ENCODE results near the gene GHDC.
A peak's percentile ranks its signal among the peaks of the same experiment; 100 is the strongest.
"Not testable (repeated sequence)": the region's sequence is repeated elsewhere in the genome, so short reads cannot be mapped to it uniquely, and the experiment has no call there.

The GHDC gene, protein sequence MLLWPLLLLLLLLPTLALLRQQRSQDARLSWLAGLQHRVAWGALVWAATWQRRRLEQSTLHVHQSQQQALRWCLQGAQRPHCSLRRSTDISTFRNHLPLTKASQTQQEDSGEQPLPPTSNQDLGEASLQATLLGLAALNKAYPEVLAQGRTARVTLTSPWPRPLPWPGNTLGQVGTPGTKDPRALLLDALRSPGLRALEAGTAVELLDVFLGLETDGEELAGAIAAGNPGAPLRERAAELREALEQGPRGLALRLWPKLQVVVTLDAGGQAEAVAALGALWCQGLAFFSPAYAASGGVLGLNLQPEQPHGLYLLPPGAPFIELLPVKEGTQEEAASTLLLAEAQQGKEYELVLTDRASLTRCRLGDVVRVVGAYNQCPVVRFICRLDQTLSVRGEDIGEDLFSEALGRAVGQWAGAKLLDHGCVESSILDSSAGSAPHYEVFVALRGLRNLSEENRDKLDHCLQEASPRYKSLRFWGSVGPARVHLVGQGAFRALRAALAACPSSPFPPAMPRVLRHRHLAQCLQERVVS

DNA sequence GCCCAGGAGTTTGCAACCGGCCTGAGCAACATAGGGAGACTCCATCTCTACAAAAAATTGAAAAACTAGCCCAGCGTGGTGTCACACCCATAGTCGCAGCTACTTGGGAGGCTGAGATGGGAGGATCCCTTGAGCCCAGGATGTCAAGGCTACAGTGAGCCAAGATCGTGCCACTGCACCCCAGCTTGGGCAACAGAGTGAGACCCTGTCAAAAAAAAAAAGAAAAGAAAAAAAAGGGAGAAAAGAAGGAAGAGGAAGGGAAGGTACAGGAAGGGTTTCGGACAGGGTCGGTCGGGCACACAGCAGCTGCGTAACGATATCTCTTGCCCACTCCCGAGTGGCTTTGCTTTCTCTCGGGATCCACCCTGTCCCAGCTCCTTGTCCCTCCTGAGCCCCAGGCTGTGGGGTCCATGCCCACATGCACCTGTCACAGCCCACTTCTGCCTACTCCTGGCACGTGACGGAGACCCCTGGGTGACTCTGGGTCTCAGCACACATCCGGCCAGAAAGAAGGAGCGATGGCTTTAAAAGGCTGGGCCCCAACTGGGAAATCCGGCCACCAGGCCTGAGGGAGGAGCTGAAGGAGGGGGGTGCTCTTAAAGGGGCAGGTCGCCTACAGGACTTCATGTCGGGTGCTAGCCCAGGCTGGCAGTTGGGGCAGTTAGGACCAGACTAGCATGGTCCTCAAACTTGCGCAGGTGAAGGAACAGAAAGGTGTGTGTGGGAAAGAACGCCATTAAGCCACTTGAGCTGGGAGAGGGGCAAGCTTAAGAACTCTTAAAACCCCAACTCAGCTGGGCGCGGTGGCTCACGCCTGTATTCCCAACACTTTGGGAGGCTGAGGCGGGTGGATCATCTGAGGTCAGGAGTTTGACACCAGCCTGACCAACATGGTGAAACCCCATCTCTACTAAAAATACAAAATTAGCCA is at the start of gene GHDC:
TSS of gene GHDC (minus strand) at position 526 of the 931 bp plus-strand sequence. CDS start 913 bp downstream, outside the sequence.
- DNase-seq (ENCODE audit: low read depth in 2 of 2), result peak; percentile 66 to 72

DNA sequence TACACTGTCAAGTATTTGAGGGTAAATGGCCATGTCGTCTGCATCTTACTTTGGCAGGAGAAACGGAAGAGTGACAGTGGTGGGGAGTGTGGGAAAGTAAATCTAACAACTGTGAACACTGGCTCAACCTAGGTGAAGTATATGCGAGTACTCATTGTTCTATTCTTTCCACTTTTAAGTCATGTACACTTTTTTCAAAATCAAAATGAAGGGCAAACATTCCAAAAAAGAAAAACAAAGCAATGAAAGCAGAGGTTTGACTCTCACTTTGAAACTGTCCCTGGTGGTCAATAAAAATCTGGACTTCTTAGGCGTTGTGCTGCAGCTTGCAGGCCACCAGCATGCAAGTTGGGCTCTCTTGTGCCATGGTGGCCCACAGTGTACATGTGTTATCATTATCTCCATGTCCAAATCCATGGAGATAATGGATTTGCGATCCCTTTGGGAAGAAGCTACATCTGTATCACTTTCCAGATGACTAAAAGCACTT is 49.2 kb upstream of the GHDC start:
- no peak for DNase-seq (ENCODE audit: low read depth in 2 of 2)

DNA sequence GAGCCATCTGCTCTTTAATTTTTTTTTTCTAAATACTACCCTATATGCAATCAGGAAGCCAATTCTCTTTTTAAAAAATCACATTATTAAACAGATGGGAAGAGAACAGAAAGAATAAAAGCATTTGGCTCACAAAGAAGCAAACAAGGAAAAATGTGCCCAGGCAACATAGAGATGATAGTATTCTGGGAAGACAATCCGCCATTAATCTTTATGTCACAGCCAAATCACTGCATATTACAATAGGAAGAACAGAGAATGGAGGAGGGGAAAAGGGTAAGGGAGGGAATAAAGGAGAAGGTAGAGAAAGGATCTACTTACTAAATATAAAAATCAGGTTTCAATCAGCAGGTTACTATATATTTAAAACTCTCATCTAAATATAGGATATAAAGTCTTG is 47.6 kb upstream of the GHDC start:
- no peak for DNase-seq (ENCODE audit: low read depth in 2 of 2)

DNA sequence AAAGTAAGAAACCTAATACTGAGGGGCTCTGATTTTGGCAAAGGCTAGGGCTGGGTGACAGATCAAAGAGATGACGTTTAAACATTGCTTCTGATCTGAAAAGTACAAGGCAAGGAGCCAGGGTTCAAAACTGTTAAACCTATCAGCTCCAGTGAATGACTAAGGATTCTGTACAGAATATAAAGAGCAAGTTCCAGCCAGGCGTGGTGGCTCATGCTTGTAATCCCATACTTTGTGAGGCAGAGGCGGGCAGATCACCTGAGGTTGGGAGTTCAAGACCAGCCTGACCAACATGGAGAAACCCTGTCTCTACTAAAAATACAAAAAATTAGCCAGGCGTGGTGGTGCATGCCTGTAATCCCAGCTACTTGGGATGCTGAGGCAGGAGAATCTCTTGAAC is 46.6 kb upstream of the GHDC start:
- not testable (repeated sequence) for DNase-seq (ENCODE audit: low read depth in 2 of 2)

- DNase-seq (ENCODE audit: low read depth in 2 of 2), result no peak
These were observed 45.9 kb upstream of the GHDC start for GRCh38 chr17:42240201-42240600.

- not testable (repeated sequence) for DNase-seq (ENCODE audit: low read depth in 2 of 2)
These were observed 45.3 kb upstream of the GHDC start for GRCh38 chr17:42239576-42239975.

DNA sequence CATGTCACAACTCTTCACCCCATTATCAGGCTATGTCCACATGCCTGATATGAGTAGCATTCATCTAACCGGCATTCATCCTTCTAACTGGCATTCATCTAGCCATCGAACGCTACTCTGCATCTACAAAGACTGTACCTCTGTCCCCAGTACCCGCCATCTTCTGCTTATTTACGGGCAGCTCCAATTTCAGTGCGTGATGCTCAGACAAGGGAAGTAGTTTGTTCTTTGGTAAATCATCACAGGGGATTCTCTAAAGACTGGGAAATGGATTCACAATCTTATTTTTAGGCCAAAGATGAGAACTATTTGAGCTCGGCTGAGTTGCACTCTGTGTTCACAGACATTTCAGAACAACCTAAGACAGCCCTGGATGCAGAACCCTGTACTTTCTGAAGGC is 42.5 kb upstream of the GHDC start:
- no peak for DNase-seq (ENCODE audit: low read depth in 2 of 2)

DNA sequence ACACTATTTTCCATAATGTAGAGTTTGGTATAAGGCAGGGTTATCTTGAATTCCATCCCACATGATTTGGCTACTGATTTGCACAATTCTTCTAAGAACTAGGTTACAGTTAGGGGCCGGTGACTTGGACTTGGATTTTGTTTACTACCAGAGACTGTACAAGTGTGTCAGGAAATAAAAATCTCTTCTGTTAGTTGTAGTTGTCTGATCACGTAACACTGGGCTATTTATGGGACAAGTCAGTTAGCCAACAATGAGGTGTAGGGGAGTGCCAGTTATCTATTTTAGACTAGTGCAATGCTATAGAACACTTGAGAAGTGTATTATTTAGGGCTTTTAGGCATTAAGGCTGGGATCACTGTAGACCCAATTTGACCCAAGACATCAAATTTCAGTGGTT is 39.7 kb upstream of the GHDC start:
- DNase-seq (ENCODE audit: low read depth in 2 of 2), result no peak

DNA sequence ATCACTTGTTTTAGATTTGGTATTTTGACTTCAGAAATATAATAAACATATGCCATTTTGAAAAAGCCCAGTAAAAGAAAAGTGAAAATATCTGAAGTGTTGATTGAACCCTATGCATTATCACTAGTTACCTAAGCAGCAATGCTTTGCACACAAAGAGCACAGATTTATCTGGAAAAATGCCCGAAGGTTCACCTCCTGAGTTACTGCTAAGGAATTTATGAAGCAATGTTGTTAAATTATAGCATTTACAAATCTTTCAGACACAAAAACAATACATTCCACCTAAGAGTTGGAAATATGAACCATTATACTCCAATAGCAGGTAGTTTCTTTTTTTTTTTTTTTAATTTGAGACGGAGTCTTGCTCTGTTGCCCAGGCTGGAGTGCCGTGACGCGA is 38.9 kb upstream of the GHDC start:
- DNase-seq (ENCODE audit: low read depth in 2 of 2), result no peak

DNA sequence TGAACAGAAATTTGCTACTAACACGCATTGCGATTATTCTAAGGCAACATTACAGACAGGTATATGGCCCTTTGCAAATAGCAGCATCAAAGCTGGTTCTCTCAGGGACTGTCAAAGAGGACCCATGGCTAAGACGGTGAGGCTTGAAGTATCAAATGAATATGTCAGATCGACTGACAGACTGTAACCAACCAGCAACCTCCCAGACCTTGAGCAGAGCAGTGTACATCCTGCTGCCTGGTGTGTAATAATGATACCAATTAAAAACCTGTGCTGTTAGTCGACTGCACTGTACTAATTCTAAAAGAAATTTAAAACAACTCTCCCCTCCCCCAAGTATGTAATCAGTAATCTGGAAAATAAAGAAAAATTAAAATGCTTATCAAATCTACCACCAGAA is 35.9 kb upstream of the GHDC start:
- DNase-seq (ENCODE audit: low read depth in 2 of 2), result no peak

GRCh38 chr17:42227849-42228700 is 33.8 kb upstream of the GHDC start:
- DNase-seq (ENCODE audit: low read depth in 2 of 2), result no peak

GRCh38 chr17:42225646-42226045 is 31.4 kb upstream of the GHDC start:
- no peak for DNase-seq (ENCODE audit: low read depth in 2 of 2)

- DNase-seq (ENCODE audit: low read depth in 2 of 2), result no peak
These were observed 30.4 kb upstream of the GHDC start for GRCh38 chr17:42224651-42225050.

DNA sequence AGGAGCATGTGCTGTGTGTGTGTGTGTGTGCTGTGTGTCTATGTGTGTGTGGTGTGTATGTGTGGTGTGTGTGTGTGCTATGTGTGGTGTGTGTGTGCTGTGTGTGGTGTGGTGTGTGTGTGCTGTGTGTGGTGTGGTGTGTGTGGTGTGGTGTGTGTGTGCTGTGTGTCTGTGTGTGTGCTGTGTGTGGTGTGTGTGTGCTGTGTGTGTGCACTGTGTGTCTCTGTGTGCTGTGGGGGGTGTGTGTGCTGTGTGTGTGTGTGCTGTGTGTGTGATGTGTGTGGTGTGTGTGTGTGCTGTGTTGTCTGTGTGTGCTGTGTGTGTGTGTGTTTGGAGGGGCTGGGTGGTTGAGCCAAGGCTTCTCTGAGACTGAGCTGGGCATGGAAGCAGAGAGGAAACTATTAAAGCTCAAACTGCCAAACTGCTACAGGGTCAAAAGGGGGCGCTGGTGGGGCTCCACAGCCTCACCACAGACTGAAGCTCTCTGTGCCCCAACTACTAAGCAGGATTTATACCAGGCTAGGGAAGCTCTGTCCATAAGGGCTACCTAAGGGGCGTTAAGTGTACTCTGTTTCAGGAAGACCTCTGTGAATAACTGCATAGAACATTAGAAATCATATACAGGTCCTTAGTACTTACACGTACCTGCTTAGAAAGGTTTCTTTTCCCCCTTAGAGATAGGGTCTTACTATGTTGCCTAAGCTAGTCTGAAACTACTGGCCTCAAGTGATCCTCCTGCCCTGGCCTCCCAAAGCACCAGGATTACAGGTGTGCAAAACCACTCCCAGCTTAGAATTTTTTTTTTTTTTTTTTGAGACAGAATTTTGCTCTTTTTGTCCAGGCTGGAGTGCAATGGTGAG is 27.8 kb upstream of the GHDC start:
- DNase-seq (ENCODE audit: low read depth in 2 of 2), result peak; percentile 12 to 24

DNA sequence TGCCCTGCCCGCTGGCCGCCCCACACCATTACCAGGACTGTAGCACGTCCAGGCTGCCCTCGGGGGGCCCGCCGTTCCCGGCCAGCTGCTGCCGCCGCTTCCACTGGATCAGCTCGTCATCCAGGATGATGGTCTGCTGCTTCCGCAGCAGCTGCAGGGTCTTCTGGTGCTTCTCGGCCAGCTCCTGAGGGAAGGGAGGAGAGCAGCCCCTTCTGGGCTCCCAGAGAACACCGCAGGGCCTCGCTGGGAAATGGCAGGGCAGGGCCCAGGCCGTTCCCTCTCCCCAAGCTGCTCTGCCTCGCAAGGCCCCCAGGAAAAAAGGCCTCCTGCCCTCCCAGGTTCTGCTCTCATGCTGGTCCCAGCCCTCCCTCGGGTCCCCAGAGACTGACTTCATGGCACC is 25.0 kb upstream of the GHDC start:
- not testable (repeated sequence) for DNase-seq (ENCODE audit: low read depth in 2 of 2)

DNA sequence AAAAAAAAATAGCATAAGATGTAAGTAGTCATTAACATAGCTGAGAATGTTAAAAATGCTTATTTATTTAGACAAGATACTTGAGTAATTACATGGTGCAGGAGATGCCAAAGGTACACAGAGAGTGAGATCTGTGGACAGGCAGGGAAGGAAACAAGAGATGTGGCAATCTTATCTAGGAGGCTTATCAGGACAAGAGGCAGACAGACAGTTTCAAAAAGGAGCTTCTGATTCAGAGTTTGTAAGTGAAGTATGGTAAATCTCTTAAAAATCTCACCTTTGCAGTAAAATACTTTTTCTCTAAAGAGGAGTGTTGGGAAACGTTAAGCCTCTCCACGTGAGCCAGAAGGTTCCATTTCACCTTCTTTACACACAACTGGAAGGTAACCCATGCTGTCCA is 19.9 kb upstream of the GHDC start:
- no peak for DNase-seq (ENCODE audit: low read depth in 2 of 2)

DNA sequence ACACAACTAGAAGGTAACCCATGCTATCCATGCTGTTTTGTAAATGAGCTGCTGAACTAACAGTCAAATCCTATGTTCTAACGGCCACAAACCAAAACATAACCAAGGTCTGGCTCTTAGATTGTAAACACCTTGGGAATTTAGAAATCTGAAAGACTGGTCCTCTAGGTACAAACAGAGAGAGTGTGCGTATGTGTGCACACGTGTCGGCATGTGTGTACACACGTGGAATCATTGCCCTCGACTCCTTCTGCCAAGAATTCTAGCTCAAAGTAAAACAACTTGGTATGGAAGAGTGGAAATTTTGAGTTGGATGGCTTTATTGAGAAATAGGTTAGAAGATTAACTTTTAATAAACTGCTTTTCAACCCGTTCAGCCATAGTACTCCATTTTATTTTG is 18.1 kb upstream of the GHDC start:
- DNase-seq (ENCODE audit: low read depth in 2 of 2), result no peak

DNA sequence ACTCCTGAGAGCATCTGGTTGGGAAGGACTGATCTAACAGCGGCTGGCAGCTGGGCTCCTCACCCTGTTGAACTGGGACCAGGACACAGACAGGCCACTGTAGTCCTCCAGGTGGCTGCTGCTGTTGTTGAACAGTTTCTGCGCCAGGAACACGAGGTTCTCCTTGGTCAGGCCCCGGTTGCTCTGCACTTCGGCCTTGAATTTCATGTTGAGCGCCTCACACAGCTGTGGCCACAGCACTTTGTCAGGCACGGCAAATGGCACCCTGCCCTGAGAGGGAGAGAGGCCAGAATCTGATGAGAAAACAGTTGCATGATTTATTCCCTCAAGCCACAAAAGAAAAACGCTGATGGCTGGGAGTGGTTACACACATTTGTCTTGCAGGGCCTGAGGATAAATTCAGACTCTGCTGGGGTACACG is 17.6 kb upstream of the GHDC start:
- DNase-seq (ENCODE audit: low read depth in 2 of 2), result not testable (repeated sequence)

- no peak for DNase-seq (ENCODE audit: low read depth in 2 of 2)
These were observed 15.8 kb upstream of the GHDC start for GRCh38 chr17:42210046-42210445.

DNA sequence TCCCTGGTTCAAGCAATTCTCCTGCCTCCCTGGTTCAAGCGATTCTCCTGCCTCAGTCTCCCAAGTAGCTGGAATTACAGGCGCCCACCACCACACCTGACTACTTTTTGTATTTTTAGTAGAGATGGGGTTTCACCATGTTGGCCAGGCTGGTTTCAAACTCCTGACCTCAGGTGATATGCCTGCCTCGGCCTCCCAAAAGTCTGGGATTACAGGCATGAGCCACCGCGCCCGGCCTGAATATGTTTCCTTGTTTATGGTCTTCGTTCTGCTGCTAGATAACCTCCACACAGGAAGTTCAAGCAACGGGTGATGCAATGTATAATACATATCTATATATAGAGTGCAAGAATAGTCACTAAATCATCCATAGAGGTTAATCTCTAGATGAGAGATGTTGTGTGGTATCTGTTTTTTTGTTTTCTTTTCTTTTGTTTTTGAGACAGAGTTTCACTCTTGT is 11.9 kb upstream of the GHDC start:
- not testable (repeated sequence) for DNase-seq (ENCODE audit: low read depth in 2 of 2)
